ENCODE data around the gene IQCB1.

The IQCB1 gene

GRCh38 chr3:121852256-121852655, 17.4 kb upstream of the IQCB1 start:
- Histone ChIP-seq H3K9me3 (ENCODE audit: control insufficient read depth, low read length) (no peaks in the 10 kb centered on the region), H3K4me1 (ENCODE audit: control insufficient read depth, insufficient read depth, low read length) (no peaks in the 10 kb centered on the region), H3K36me3 (ENCODE audit: control insufficient read depth, insufficient read depth, low read length) (no peaks in the 10 kb centered on the region), H3K27me3 (ENCODE audit: control insufficient read depth, insufficient read depth, low read length, poor library complexity, severe bottlenecking) (no peaks in the 10 kb centered on the region), H3K4me3 (ENCODE audit: insufficient read depth, low read depth, low read length) (no peak overlapping the region), H3K27ac (ENCODE audit: insufficient read depth, low read depth, low read length, poor library complexity, severe bottlenecking) (no peak overlapping the region)
- 88 to 100% methylated on average over 1 to 2 of the region's 2 CpGs for WGBS, 2 experiments

GRCh38 chr3:121844892-121845291, 10.0 kb upstream of the IQCB1 start:
- WGBS, 2 experiments, result 93 to 96% methylated on average over 7 of the region's 7 CpGs
- Histone ChIP-seq H3K27ac (ENCODE audit: insufficient read depth, low read depth, low read length, poor library complexity, severe bottlenecking) (no peak overlapping the region), H3K4me3 (ENCODE audit: insufficient read depth, low read depth, low read length) (no peak overlapping the region), H3K4me1 (ENCODE audit: control insufficient read depth, insufficient read depth, low read length) (no peaks in the 10 kb centered on the region), H3K9me3 (ENCODE audit: control insufficient read depth, low read length) (no peaks in the 10 kb centered on the region), H3K27me3 (ENCODE audit: control insufficient read depth, insufficient read depth, low read length, poor library complexity, severe bottlenecking) (no peaks in the 10 kb centered on the region), H3K36me3 (ENCODE audit: control insufficient read depth, insufficient read depth, low read length) (no peaks in the 10 kb centered on the region)

- Histone ChIP-seq H3K36me3 (ENCODE audit: control insufficient read depth, insufficient read depth, low read length) (no peaks in the 10 kb centered on the region), H3K27me3 (ENCODE audit: control insufficient read depth, insufficient read depth, low read length, poor library complexity, severe bottlenecking) (peaks cover 13% of the 10 kb centered on the region), H3K9me3 (ENCODE audit: control insufficient read depth, low read length) (no peaks in the 10 kb centered on the region), H3K4me1 (ENCODE audit: control insufficient read depth, insufficient read depth, low read length) (no peaks in the 10 kb centered on the region), H3K27ac (ENCODE audit: insufficient read depth, low read depth, low read length, poor library complexity, severe bottlenecking) (no peak overlapping the region), H3K4me3 (ENCODE audit: insufficient read depth, low read depth, low read length) (no peak overlapping the region)
- 92 to 94% methylated on average over 23 of the region's 23 CpGs for WGBS, 2 experiments
Measured at GRCh38 chr3:121839962-121840361, 5.1 kb upstream of the IQCB1 start.

- Histone ChIP-seq H3K4me1 (ENCODE audit: control insufficient read depth, insufficient read depth, low read length) (no peaks in the 10 kb centered on the region), H3K36me3 (ENCODE audit: control insufficient read depth, insufficient read depth, low read length) (peaks cover 8% of the 10 kb centered on the region), H3K4me3 (ENCODE audit: insufficient read depth, low read depth, low read length) (no peak overlapping the region), H3K27ac (ENCODE audit: insufficient read depth, low read depth, low read length, poor library complexity, severe bottlenecking) (no peak overlapping the region), H3K27me3 (ENCODE audit: control insufficient read depth, insufficient read depth, low read length, poor library complexity, severe bottlenecking) (peaks cover 13% of the 10 kb centered on the region), H3K9me3 (ENCODE audit: control insufficient read depth, low read length) (no peaks in the 10 kb centered on the region)
- WGBS, 2 experiments, result 87 to 96% methylated on average over 3 of the region's 3 CpGs
Measured at GRCh38 chr3:121836481-121836880, 1.6 kb upstream of the IQCB1 start.

- Histone ChIP-seq H3K4me3 (ENCODE audit: insufficient read depth, low read depth, low read length) (no peak overlapping the region), H3K36me3 (ENCODE audit: control insufficient read depth, insufficient read depth, low read length) (peaks cover 9% of the 10 kb centered on the region), H3K9me3 (ENCODE audit: control insufficient read depth, low read length) (no peaks in the 10 kb centered on the region), H3K27ac (ENCODE audit: insufficient read depth, low read depth, low read length, poor library complexity, severe bottlenecking) (no peak overlapping the region), H3K27me3 (ENCODE audit: control insufficient read depth, insufficient read depth, low read length, poor library complexity, severe bottlenecking) (peaks cover 13% of the 10 kb centered on the region), H3K4me1 (ENCODE audit: control insufficient read depth, insufficient read depth, low read length) (no peaks in the 10 kb centered on the region)
- 88 to 91% methylated on average over 3 to 4 of the region's 4 CpGs for WGBS, 2 experiments
Measured at GRCh38 chr3:121836064-121836463, 1.2 kb upstream of the IQCB1 start.

GRCh38 chr3:121835465-121835801, 573 bp upstream of the IQCB1 start:
- WGBS, 2 experiments, result 2 to 3% methylated on average over 11 of the region's 11 CpGs
- no peaks in the 10 kb centered on the region for H3K4me1 ChIP-seq (ENCODE audit: control insufficient read depth, insufficient read depth, low read length)
- peak overlapping the region; percentile 77 for H3K4me3 ChIP-seq (ENCODE audit: insufficient read depth, low read depth, low read length)
- H3K9me3 ChIP-seq (ENCODE audit: control insufficient read depth, low read length), result no peaks in the 10 kb centered on the region
- H3K36me3 ChIP-seq (ENCODE audit: control insufficient read depth, insufficient read depth, low read length), result peaks cover 12% of the 10 kb centered on the region
- peaks cover 13% of the 10 kb centered on the region for H3K27me3 ChIP-seq (ENCODE audit: control insufficient read depth, insufficient read depth, low read length, poor library complexity, severe bottlenecking)
- no peak overlapping the region for H3K27ac ChIP-seq (ENCODE audit: insufficient read depth, low read depth, low read length, poor library complexity, severe bottlenecking)

- H3K9me3 ChIP-seq (ENCODE audit: control insufficient read depth, low read length), result no peaks in the 10 kb centered on the region
- 11 to 13% methylated on average over 15 of the region's 15 CpGs for WGBS, 2 experiments
Measured at GRCh38 chr3:121834157-121834670, 646 bp downstream of the IQCB1 start.

GRCh38 chr3:121822973-121823372, 11.9 kb downstream of the IQCB1 start:
- Histone ChIP-seq H3K4me3 (ENCODE audit: insufficient read depth, low read depth, low read length) (no peak overlapping the region), H3K36me3 (ENCODE audit: control insufficient read depth, insufficient read depth, low read length) (peaks cover 33% of the 10 kb centered on the region), H3K27ac (ENCODE audit: insufficient read depth, low read depth, low read length, poor library complexity, severe bottlenecking) (no peak overlapping the region), H3K27me3 (ENCODE audit: control insufficient read depth, insufficient read depth, low read length, poor library complexity, severe bottlenecking) (no peaks in the 10 kb centered on the region), H3K4me1 (ENCODE audit: control insufficient read depth, insufficient read depth, low read length) (no peaks in the 10 kb centered on the region), H3K9me3 (ENCODE audit: control insufficient read depth, low read length) (peaks cover 4% of the 10 kb centered on the region)
- 100% methylated on average over 1 of the region's 1 CpG for WGBS, 2 experiments

More at GRCh38 chr3:121834157-121834670, 646 bp downstream of the IQCB1 start:
- no peak overlapping the region for H3K27ac ChIP-seq (ENCODE audit: insufficient read depth, low read depth, low read length, poor library complexity, severe bottlenecking)
- peaks cover 12% of the 10 kb centered on the region for H3K36me3 ChIP-seq (ENCODE audit: control insufficient read depth, insufficient read depth, low read length)
- H3K27me3 ChIP-seq (ENCODE audit: control insufficient read depth, insufficient read depth, low read length, poor library complexity, severe bottlenecking), result peaks cover 13% of the 10 kb centered on the region
- no peaks in the 10 kb centered on the region for H3K4me1 ChIP-seq (ENCODE audit: control insufficient read depth, insufficient read depth, low read length)
- H3K4me3 ChIP-seq (ENCODE audit: insufficient read depth, low read depth, low read length), result peak overlapping the region; percentile 77

- Histone ChIP-seq H3K27me3 (ENCODE audit: control insufficient read depth, insufficient read depth, low read length, poor library complexity, severe bottlenecking) (no peaks in the 10 kb centered on the region), H3K9me3 (ENCODE audit: control insufficient read depth, low read length) (peaks cover 4% of the 10 kb centered on the region), H3K4me1 (ENCODE audit: control insufficient read depth, insufficient read depth, low read length) (no peaks in the 10 kb centered on the region), H3K4me3 (ENCODE audit: insufficient read depth, low read depth, low read length) (no peak overlapping the region), H3K36me3 (ENCODE audit: control insufficient read depth, insufficient read depth, low read length) (peaks cover 38% of the 10 kb centered on the region), H3K27ac (ENCODE audit: insufficient read depth, low read depth, low read length, poor library complexity, severe bottlenecking) (no peak overlapping the region)
- 92 to 94% methylated on average over 2 of the region's 2 CpGs for WGBS, 2 experiments
Measured at GRCh38 chr3:121821421-121822199, 13.2 kb downstream of the IQCB1 start.

GRCh38 chr3:121819236-121819635, 15.6 kb downstream of the IQCB1 start:
- no peaks in the 10 kb centered on the region for H3K4me1 ChIP-seq (ENCODE audit: control insufficient read depth, insufficient read depth, low read length)
- 93 to 98% methylated on average over 3 of the region's 3 CpGs for WGBS, 2 experiments
- H3K27me3 ChIP-seq (ENCODE audit: control insufficient read depth, insufficient read depth, low read length, poor library complexity, severe bottlenecking), result no peaks in the 10 kb centered on the region
- no peak overlapping the region for H3K27ac ChIP-seq (ENCODE audit: insufficient read depth, low read depth, low read length, poor library complexity, severe bottlenecking)
- peaks cover 4% of the 10 kb centered on the region for H3K9me3 ChIP-seq (ENCODE audit: control insufficient read depth, low read length)
- no peak overlapping the region for H3K4me3 ChIP-seq (ENCODE audit: insufficient read depth, low read depth, low read length)
- H3K36me3 ChIP-seq (ENCODE audit: control insufficient read depth, insufficient read depth, low read length), result peaks cover 20% of the 10 kb centered on the region

Data from ectodermal cell (in vitro differentiated cells).